NCI-H526 treated with DMSO at 0.1 percent for 48 hours (cell line): ENCODE data around the gene THRB.

ENCODE experiments used
- DNase-seq: peaks from one replicate; lab custom pipeline; 2025; lab: John Stamatoyannopoulos, UW

Gene THRB

DNA sequence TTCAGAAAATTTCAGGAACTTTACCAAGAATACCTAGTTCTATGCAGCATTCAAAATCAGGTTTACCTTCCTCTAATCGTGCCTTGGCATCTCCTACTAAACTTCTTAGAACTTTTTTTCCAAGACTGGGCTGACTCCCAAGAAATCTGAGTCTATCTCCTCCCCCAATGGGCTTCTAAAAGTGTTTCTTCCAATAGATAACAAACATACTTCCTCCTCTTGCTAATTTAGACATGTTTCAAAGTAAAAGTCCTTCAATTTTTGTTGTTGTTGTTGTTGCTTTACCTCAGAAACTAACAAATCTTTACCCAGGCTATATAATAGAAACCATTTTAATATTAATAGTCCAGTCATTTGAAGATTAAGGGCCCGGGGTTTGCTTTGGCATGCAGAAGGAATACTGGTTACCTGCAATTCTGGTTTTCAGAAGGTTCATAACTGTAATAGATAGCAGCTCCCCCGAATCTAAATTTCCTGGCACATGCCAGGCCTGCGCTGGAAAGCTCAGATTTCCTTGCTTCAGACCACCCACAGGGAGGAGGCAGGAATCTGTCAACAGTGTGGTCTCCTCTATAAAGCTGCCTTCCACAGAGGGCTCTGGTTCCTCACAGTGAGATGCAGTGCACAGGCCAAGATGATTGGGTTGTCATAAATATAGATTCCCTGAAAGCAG is 188.7 kb downstream of the THRB start:
- no peak for DNase-seq

DNA sequence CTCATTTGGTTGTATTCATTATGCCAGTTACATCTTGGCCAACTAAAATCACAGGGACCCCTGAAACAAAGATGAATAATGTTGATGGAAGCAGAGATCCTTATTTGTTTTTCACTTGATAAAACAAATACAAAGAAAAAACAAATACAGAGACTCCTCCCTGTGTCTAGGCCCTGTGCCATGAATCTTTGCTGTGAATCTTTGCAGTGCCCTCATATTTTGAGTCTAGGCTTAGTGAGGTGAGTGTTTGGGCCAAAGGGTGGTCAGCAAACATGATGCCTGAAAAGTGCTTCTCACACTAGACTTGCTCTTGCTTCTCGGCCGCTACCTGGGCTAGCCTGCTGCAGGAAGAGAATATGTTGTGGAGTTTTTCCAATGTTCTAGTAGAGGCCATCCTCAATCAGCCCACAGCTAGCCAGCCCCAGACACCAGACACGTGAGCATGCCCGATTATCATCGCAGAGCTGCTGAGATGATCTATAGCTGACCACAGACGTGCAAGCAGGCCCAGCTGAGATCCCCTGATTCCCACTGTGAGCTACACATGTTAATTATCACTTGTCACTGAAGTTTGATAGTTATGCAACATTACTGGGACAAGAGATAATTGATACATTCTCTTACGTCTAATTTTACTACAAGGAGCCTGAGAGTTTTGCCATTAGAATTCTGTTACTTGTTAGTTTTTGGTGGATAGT is 191.4 kb downstream of the THRB start:
- no peak for DNase-seq

- no peak for DNase-seq
These were observed 192.3 kb downstream of the THRB start for GRCh38 chr3:24302396-24302795.

DNA sequence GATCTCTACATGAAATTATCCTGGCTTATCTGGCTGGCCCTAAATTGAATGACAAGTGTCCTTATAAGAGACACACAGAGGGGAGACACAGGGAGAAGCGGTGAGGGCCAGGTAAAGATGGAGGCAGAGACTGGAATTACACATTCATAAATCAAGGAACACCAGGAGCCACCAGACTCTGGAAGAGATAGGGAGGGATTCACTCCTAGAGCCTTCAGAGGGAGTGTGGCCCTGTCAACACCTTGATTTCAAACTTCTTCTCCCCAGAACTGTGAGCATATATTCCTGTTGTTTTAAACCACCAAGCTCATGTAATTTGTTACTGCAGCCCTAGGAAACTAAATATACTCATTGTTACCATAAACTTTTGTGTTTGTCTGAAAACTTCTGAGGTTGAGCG is 193.7 kb downstream of the THRB start:
- no peak for DNase-seq

DNA sequence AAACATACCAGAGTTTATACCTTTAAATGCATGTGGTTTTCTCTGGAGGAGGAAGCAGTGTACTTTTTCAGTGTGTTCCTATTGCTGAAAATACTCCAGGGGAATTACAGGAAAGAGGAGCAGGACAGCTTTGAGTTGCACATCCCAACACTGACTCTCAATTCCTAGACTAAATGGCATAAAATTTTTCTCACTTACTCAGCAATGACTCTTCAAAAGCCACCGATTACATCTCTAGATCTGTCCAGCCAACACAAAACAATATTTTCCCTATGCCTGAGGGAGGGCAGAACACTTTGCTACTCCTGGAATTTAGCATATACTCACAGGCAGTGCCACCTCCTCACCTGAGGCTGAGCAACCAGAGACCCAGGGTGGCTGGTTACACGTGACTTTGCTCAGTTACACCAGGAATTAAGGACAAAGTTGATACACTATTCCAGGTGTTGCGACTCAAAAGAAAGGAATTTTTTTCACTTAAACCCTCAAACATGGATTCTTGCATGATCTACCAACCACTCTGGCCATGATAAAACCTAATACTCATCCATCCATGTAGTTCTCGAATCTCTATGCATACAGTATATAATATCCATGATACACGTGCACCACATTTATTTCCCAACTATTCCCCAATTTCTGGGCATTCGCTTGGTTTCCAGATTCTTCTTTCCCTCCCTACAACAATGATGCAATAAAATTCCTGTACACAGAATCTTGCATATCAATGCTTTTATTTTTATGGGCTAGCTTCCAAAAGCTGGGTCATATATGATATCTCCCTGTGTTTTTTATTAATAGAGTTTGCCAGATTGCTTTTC is 194.6 kb downstream of the THRB start:
- DNase-seq: no peak

GRCh38 chr3:24299246-24299805 is 195.3 kb downstream of the THRB start:
- DNase-seq: no peak

DNA sequence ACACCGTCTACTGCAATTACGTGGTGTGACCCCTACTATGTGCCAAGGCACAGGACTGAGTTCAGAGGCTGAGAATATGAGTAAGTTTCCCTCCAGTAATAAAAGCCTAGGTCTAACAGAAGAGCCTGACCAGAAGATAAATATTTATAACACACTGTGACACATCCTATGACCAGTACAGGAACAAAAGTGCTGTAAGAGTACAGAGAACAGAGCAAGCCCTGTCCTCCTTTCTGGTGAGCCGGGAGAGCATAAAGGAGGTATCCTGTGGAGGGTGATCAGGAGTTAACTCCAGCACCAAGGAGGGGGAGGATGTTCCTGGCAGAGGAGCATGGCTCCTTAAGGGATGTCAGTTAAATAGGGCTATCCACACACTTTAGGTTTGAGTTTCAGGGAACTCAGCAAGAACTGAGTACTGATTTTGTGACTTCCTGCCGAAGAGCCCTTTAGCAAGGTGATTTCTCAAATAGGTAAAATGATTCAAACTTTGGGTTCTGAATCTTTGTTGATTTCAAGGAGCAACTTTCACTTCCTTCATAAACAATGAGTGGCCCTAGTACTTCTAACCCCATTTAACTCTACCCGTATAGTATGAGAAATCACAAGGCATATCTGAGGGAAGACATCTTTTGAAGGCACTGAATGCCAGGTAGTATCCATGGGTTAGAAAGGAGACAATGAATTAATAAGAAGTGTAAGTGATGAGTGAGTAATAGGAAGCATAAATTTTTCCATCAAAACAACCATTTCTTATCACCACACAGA is 198.0 kb downstream of the THRB start:
- no peak for DNase-seq

GRCh38 chr3:24294150-24294549 is 200.5 kb downstream of the THRB start:
- DNase-seq: no peak

DNA sequence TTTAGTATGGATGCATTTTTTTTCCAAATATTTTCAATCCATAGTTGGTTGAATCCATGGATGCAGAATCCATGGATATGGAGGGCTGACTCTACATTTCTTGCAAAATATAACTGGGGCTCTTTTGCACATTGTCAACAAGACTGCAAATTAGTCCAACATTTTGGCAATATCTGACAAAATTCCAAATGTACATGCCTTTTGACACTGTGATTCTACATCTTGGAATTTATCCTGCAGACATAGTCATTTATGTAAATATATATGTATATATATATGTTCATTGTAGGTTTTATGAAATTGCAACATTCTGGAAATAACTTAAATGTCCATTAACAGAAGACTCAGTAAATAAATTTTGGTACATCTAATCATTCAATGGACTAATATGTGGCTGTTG is 203.0 kb downstream of the THRB start:
- no peak for DNase-seq

DNA sequence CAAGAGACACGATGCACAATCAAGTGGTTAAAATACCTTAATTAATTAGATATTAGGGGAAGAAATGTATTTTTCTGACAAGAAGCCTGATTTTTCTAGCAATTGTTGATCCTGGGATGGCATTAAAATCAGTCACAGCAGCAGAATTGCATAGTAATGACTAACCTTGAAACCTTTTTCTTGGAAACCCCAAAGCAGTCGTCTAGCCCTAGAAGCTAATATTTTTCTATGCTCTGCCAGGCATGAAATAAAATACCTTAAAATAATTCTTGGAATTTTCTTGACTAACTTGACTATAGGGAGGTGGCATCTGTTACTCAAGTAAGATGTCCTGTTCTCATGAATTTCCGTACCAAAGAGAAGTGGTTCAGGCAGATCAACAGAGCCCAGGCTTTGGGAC is 204.1 kb downstream of the THRB start:
- no peak for DNase-seq

- no peak for DNase-seq
These were observed 206.0 kb downstream of the THRB start for GRCh38 chr3:24288496-24289236.

DNA sequence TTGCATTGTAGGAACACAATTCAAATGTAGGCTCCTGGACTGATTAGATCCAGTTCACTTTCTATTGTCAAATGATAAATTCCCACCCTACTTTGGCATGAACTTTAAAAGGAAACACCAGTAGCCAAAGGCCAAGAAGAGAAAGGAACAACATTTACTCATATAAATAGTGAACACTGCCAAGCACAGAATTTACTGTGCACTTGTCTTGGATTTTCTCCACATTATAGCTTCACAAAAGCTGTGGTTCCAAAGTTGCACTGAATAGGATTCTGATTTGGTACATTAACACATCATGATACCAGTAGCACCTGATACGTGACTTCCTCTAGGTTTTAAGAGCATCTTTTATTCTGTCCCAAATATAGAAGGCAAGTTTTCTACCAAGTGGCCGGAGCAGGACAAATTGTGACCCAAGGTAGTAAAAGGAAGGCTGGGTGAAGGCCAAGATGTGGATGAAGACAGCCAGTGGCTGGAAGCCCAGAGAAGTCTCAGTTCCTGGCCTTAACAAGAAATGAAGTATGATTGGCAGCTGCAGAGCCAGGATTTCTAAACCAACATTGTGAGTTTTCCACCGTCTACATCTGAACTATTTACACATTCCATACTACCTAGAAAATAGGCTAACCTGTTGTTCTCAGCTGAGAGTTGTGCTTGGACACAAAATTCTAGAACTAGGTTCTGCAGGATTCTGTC is 206.7 kb downstream of the THRB start:
- no peak for DNase-seq

DNA sequence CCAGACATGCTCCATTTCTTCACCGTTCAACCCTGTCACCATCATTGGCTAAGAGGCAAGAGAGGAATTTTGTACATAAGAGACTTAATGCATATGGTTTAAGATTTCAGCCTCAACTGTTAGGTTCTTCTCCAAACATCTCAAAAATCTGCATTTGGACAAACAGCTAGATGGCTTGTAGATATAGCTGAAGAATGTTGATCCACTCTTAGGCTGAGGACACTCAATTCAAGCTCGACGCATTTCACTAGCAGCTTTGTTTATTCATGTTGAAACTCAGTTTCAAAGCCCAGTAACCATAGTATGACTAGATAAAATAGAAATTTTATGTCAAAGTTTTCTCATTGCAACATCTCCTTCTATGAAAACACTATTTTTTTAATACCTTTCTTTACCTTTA is 208.2 kb downstream of the THRB start:
- no peak for DNase-seq

GRCh38 chr3:24278543-24278942 is 216.1 kb downstream of the THRB start:
- no peak for DNase-seq

DNA sequence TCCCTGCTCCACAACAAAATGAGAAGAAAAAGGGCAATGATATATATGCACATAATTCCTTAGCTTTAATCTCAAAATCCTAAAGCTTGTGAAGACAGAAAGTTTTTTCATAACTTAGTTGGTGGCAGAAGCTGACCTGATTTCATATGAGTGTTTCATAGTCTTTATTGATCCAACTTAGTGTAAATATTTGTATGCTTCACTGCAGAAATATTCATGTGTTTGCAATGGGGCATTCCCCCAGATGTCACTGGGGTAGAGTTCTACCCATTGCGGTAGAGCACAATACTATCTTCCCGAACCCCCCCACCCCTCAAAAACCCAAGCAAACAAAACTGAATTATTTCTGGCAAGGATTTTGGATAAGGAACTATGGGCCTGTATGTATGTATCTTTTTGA is 221.2 kb downstream of the THRB start:
- DNase-seq: no peak

GRCh38 chr3:24272875-24273274 is 221.8 kb downstream of the THRB start:
- DNase-seq: no peak

DNA sequence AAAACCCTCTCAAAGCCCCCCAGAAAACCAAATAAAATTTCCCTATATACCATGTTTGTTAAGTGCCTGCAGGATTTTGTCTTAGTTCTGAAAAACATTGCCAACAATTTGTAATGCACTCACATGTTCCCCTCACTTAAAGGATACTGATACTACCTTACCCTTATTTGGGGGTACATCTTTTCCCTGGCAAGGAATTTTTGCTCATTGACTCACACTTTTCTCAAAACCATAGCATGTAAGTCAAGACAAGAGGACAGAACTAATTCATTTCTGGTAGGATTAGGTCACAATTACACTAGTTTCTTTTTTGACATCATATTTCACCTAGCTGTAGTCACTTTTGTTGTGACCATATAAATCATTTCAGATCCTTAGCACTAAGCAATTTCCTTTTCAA is 222.2 kb downstream of the THRB start:
- no peak for DNase-seq

DNA sequence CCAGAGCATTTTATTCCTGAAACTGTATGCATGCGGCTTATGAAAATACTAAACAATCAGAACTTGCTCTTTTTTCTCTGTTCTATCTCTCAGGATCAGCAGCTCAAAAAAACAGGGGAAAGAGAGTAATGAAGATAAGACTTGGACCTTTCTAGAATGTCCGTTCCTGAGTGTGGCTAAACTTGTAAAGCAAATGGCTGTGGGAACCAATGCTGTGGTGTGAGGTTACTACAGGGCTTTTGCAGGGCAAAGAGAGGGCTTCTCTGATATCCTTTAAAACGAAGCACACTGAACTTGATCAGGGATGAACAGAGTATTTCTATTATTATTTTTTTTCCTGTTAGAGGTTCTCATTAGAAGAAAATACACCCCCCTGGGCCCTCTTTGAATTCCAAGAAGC is 223.4 kb downstream of the THRB start:
- DNase-seq: no peak

- no peak for DNase-seq
These were observed 223.9 kb downstream of the THRB start for GRCh38 chr3:24270744-24271143.

- no peak for DNase-seq
These were observed 224.4 kb downstream of the THRB start for GRCh38 chr3:24270204-24270691.
